Measurements from ENCODE around the gene TOX2.

Gene TOX2

DNA sequence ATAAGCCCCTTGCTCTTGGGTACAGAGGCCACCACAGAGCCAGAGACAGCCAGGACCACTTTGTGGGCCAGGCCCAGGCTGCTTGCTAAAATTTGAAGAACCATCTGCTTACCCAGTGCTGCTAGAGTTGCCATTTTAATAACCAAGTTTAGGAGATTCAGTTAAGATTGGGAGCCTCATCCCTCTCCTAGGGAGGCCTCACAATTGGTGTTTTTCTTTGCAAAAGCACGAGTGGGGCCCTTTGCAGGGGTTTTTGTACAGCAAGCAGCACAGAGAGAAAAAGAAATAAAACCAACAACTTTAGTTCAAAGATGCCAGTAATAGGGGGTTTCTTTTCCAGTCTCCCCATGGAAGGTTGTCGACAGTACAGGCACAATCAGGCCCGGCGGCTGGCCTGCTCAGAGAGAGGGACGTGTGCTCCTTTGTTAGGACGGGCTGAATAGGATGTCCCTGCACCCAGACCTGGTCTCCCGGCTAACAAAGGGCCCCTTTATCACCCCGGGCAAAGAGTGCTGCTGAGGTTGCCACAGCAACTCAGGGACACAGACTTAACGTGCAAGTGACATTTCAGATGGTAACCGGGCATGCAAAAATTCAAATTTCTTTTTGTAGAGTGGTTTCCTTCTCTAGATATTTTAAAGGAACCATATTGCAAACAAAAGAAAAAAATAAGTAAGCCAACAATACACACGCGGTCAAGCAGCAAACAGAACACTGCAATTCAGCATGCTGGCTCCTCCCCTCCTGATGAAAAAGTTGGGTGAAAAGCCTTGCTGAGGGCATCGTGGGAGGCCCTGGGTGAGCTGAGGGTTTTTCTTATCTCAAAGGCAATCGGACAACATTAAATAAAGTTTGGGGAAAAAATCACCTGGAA lies 10.5 kb upstream of the TOX2 start:
- TF ChIP-seq, protein P1, sequence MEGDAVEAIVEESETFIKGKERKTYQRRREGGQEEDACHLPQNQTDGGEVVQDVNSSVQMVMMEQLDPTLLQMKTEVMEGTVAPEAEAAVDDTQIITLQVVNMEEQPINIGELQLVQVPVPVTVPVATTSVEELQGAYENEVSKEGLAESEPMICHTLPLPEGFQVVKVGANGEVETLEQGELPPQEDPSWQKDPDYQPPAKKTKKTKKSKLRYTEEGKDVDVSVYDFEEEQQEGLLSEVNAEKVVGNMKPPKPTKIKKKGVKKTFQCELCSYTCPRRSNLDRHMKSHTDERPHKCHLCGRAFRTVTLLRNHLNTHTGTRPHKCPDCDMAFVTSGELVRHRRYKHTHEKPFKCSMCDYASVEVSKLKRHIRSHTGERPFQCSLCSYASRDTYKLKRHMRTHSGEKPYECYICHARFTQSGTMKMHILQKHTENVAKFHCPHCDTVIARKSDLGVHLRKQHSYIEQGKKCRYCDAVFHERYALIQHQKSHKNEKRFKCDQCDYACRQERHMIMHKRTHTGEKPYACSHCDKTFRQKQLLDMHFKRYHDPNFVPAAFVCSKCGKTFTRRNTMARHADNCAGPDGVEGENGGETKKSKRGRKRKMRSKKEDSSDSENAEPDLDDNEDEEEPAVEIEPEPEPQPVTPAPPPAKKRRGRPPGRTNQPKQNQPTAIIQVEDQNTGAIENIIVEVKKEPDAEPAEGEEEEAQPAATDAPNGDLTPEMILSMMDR (IDR thresholded peaks at IDR 0.05; ENCODE audit: low read depth, low read length), result no peak
- DNase-seq, result no peak
- no peaks in the 10 kb centered on the region for H3K36me3 ChIP-seq

DNA sequence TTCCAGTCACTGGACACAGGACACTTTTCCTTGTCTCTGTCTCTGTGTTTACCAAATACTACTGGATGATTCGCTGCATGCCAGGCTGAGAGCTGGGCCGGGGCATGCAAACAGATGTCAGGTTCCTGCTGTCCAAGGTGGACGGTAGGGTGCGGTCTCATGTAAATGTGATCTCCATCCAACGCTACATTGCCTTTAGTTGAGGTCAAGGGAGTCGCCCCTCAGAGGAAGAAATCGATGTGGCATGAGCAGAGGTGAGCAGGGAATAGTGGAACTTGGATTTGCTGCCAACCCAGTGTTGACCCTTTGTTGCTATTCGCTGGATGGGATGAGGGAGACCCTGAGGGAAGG lies 9.8 kb upstream of the TOX2 start:
- TF ChIP-seq, protein P1 (IDR thresholded peaks at IDR 0.05; ENCODE audit: low read depth, low read length), result no peak
- Histone ChIP-seq H3K9me3 (no peaks in the 10 kb centered on the region), H3K36me3 (no peaks in the 10 kb centered on the region), H3K27me3 (no peaks in the 10 kb centered on the region), H3K4me1 (no peaks in the 10 kb centered on the region), H3K4me3 (ENCODE audit: low read depth, low read length) (no peak overlapping the region)
- no peak for DNase-seq

More for the DNA sequence above, 10.5 kb upstream of the TOX2 start:
- Histone ChIP-seq H3K27me3 (no peaks in the 10 kb centered on the region), H3K4me3 (ENCODE audit: low read depth, low read length) (no peak overlapping the region), H3K9me3 (no peaks in the 10 kb centered on the region), H3K4me1 (no peaks in the 10 kb centered on the region)

DNA sequence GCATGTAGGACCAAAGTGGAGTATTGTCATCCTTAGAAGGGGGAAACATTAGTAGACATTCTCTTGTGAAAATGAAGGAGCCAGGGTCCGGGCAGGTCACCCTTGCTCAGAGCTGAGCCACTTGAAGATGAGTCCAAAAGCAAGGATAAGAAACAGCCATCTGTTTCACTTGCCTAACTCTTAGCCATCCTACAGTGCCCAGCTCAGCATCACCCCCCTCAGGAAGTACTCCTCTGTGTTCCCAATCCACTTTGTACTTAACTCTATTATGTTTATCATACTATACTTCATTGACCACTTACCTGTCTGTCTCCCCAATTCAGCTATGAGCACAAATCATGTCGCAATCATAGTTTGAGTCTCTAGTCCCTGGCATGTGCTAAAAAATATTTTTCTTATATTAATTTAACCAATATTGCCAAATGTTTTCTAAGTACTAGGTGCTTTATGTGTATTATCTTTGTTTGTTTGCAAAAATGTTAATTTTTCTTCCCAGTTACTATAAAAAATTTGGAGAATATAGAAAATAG lies 8.1 kb upstream of the TOX2 start:
- no peak for DNase-seq
- no peaks in the 10 kb centered on the region for H3K27me3 ChIP-seq
- TF ChIP-seq, protein P1 (IDR thresholded peaks at IDR 0.05; ENCODE audit: low read depth, low read length), result no peak
- no peaks in the 10 kb centered on the region for H3K9me3 ChIP-seq
- H3K4me3 ChIP-seq (ENCODE audit: low read depth, low read length), result no peak overlapping the region
- H3K4me1 ChIP-seq, result no peaks in the 10 kb centered on the region
- no peaks in the 10 kb centered on the region for H3K36me3 ChIP-seq

DNA sequence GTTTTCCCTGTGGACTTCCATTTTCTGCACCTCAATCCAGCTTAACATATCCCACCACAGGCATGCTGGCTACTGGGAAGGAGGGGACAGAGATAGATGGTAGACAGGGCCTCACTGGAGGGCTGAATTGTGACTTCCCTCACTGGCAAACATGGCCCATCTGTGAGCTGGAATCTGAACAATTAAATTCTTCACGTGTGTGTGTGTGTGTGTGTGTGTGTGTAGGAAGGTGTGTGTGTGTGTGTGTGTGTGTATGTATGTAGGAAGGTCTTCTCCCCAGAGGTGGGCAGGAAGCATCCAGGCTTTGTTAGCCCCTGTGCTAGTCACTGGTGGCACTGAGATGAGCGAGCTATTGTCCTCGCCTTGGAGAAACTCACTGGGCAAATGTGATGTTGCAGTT lies 5.4 kb upstream of the TOX2 start:
- Histone ChIP-seq H3K4me1 (no peaks in the 10 kb centered on the region), H3K36me3 (no peaks in the 10 kb centered on the region), H3K9me3 (no peaks in the 10 kb centered on the region), H3K27me3 (no peaks in the 10 kb centered on the region), H3K4me3 (ENCODE audit: low read depth, low read length) (no peak overlapping the region)
- DNase-seq, result no peak
- TF ChIP-seq, protein P1 (IDR thresholded peaks at IDR 0.05; ENCODE audit: low read depth, low read length), result no peak

GRCh38 chr20:43909720-43910119 lies 4.9 kb upstream of the TOX2 start:
- TF ChIP-seq, protein P1 (IDR thresholded peaks at IDR 0.05; ENCODE audit: low read depth, low read length), result no peak
- Histone ChIP-seq H3K27me3 (no peaks in the 10 kb centered on the region), H3K4me1 (no peaks in the 10 kb centered on the region), H3K9me3 (no peaks in the 10 kb centered on the region), H3K36me3 (no peaks in the 10 kb centered on the region), H3K4me3 (ENCODE audit: low read depth, low read length) (no peak overlapping the region)
- no peak for DNase-seq

GRCh38 chr20:43910564-43910963 lies 4.1 kb upstream of the TOX2 start:
- Histone ChIP-seq H3K27me3 (no peaks in the 10 kb centered on the region), H3K9me3 (no peaks in the 10 kb centered on the region), H3K4me1 (no peaks in the 10 kb centered on the region), H3K36me3 (no peaks in the 10 kb centered on the region), H3K4me3 (ENCODE audit: low read depth, low read length) (no peak overlapping the region)
- TF ChIP-seq, protein P1 (IDR thresholded peaks at IDR 0.05; ENCODE audit: low read depth, low read length), result no peak
- DNase-seq, result no peak

Measured in BE2C (cell line).